ENCODE measurements around the gene CRABP2. TPM values are rescaled to one million over a fixed set of nuclear protein-coding genes. Genes with fewer than 3 reads are reported as not detected.
A peak's percentile ranks its signal among the peaks of the same experiment; 100 is the strongest.

Gene CRABP2
- total RNA-seq, 1 experiment from 2014 or later = 209 TPM

DNA sequence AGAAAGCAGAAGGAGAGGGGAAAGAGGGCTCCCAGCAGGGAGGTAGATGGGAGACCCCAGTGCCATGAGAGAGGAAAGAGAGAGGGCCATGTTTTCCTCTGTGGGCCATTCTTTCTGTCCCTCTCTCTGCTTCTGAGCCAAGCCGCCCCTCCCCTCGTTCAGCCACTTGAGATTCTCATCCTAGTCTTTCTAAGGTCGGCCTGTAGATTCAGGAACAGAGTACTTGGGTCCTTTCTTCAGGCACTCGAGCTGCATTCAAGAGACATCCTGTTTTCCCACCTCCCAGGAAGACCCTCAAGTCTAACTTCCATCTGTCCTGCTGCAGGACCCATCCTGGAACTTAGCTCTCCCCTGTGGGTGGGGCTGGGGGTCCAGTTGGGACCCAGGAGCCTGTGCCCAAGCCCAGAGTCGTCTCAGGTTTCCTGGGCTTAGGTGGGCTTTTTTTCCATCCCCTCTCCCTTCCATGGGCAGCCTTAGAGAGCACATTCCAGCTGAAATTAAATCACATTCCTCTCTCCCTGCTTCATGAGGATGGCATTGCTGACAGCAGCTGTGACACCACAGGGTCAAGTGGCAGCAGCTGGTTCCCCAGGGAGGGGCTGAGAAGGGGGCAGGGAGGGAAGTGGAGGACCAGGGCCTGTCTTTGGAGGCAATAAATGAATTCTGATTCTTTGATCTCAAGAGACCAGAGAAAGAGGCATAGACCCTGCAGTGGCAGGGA is 41.2 kb downstream of the CRABP2 start:
- H3K27ac ChIP-seq (ENCODE audit: low read depth, low read length) = no peak overlapping the region
- no peaks in the 10 kb centered on the region for H4K20me1 ChIP-seq (ENCODE audit: insufficient read depth)
- peaks cover 40 to 66% of the 10 kb centered on the region in 2 experiments for H3K4me1 ChIP-seq (ENCODE audit: control insufficient read depth in 1 of 2, insufficient read depth in 2 of 2, low read length in 2 of 2)
- BruUV-seq (replicated peaks) = no TSS peak
- no peaks in the 10 kb centered on the region for H3K9me2 ChIP-seq (ENCODE audit: insufficient read depth)
- ChIA-PET RAD21 (ENCODE audit: low non-redundant PET in 1 of 2, low total read pairs in 2 of 2, uncharacterized antibody in 2 of 2, unreplicated experiment in 2 of 2) (no interaction called here), POLR2A (no interaction called here), CTCF (interaction anchor here (2.1 kb wide), 1 partner anchor 25 kb away, joined by 10 read pairs; no protein-coding TSS in a partner anchor)
- H3K9me3 ChIP-seq (ENCODE audit: control insufficient read depth in 1 of 2, insufficient read depth in 1 of 2, low read depth in 1 of 2, low read length in 2 of 2) = no peaks in the 10 kb centered on the region
- no peak overlapping the region for H2AFZ ChIP-seq (ENCODE audit: low read depth, low read length, poor library complexity, severe bottlenecking)
- ATAC-seq = no peak
- peaks cover 20% of the 10 kb centered on the region for H3K79me2 ChIP-seq (ENCODE audit: insufficient read depth, low read length)
- H3K36me3 ChIP-seq (ENCODE audit: control insufficient read depth in 1 of 2, insufficient read depth in 2 of 2, low read length in 2 of 2) = no peaks in the 10 kb centered on the region; a peak in 1 of 4 replicates
- DNase-seq (ENCODE audit: low read depth, low spot score) = no peak
- peak overlapping the region; percentile 94 for H3K4me2 ChIP-seq (ENCODE audit: low read length)
- H3K9ac ChIP-seq (ENCODE audit: low read length) = no peak overlapping the region; the same call in 1 of the 2 replicates
- H3K27me3 ChIP-seq (ENCODE audit: insufficient read depth, low read length) = no peaks in the 10 kb centered on the region
- no peak for TF ChIP-seq FOSL1 (IDR thresholded peaks at IDR 0.05; ENCODE audit: low read depth)
- no peak overlapping the region for H3K4me3 ChIP-seq (replicated peaks in 1 of 2; ENCODE audit: low read depth in 1 of 2, low read length in 2 of 2)
- intact Hi-C loops (cut with micrococcal nuclease) = no loop called here

DNA sequence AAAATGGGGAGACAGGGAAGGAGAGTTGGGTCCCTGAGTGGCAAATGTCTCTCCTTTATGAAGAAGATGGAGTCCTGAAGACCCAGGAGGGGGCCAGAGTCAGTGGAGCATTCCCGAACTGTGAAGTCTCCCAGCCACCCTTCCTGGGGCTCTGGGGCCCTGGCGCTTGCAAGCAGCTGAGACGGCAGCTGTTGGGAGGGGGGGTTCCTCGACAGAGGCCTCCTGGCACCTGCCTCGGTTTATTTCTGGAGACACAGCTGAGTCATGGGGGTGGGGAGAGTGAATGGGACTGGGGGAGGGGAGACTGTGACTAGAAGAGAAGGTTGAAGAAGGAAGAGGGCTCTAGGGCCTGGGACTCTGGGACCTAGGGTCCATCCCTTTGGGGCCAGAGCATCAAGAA is 42.2 kb downstream of the CRABP2 start:
- TF ChIP-seq SIN3A (IDR thresholded peaks at IDR 0.05; ENCODE audit: low read depth) (no peak), SRF (IDR thresholded peaks at IDR 0.05; ENCODE audit: low read depth) (no peak), POLR2AphosphoS5 (IDR thresholded peaks at IDR 0.05; ENCODE audit: low read depth, low read length) (no peak), REST (IDR thresholded peaks at IDR 0.05; ENCODE audit: low read depth) (no peak)
- peak overlapping the region; percentile 94 for H3K4me2 ChIP-seq (ENCODE audit: low read length)
- no TSS peak for BruUV-seq (replicated peaks)
- intact Hi-C loops (cut with micrococcal nuclease) = no loop called here
- peak overlapping the region; percentile 87 for H3K9ac ChIP-seq (ENCODE audit: low read length)
- peak overlapping the region; percentile 99 for H3K27ac ChIP-seq (ENCODE audit: low read depth, low read length)
- ChIA-PET RAD21 (ENCODE audit: low non-redundant PET in 1 of 2, low total read pairs in 2 of 2, uncharacterized antibody in 2 of 2, unreplicated experiment in 2 of 2) (no interaction called here), CTCF (interaction anchor here (4.2 kb wide), 1 partner anchor 63 kb away, joined by 28 read pairs; no protein-coding TSS in a partner anchor), POLR2A (interaction anchor here (1.4 kb wide), 1 partner anchor 13 kb away, joined by 3 read pairs; no protein-coding TSS in a partner anchor)
- H3K27me3 ChIP-seq (ENCODE audit: insufficient read depth, low read length) = no peaks in the 10 kb centered on the region
- no peaks in the 10 kb centered on the region for H4K20me1 ChIP-seq (ENCODE audit: insufficient read depth)
- H3K9me2 ChIP-seq (ENCODE audit: insufficient read depth) = no peaks in the 10 kb centered on the region
- peaks cover 0 to 7% of the 10 kb centered on the region in 2 experiments; a peak in 1 of 4 replicates for H3K36me3 ChIP-seq (ENCODE audit: control insufficient read depth in 1 of 2, insufficient read depth in 2 of 2, low read length in 2 of 2)
- H3K79me2 ChIP-seq (ENCODE audit: insufficient read depth, low read length) = peaks cover 30% of the 10 kb centered on the region
- H2AFZ ChIP-seq (ENCODE audit: low read depth, low read length, poor library complexity, severe bottlenecking) = no peak overlapping the region
- H3K4me1 ChIP-seq (ENCODE audit: control insufficient read depth in 1 of 2, insufficient read depth in 2 of 2, low read length in 2 of 2) = peaks cover 47 to 77% of the 10 kb centered on the region in 2 experiments
- no peak for DNase-seq (ENCODE audit: low read depth, low spot score)
- no peak for ATAC-seq
- H3K9me3 ChIP-seq (ENCODE audit: control insufficient read depth in 1 of 2, insufficient read depth in 1 of 2, low read depth in 1 of 2, low read length in 2 of 2) = no peaks in the 10 kb centered on the region
- no peak overlapping the region for H3K4me3 ChIP-seq (replicated peaks in 1 of 2; ENCODE audit: low read depth in 1 of 2, low read length in 2 of 2)

All from HCT116 (cell line).